GM12875 (cell line): ENCODE data around the gene TOR3A.

Experiments used
- H3K4me3 ChIP-seq: one replicate; pipeline ENCODE4 v1.5.1; 2011; ENCODE audit warnings: low read depth, low read length, control low read depth
- CTCF ChIP-seq: IDR thresholded peaks from 2 replicates; pipeline ENCODE4 v1.5.1; 2011; ENCODE audit warnings: low read depth, mild to moderate bottlenecking, control low read depth, inconsistent platforms, low read length, moderate library complexity, borderline replicate concordance; ENCODE audit not compliant: insufficient read depth

Gene TOR3A

GRCh38 chr1:179095924-179096323, 14.1 kb downstream of the TOR3A start:
- H3K4me3 ChIP-seq, result no peak overlapping the region
- TF ChIP-seq CTCF, result no peak

GRCh38 chr1:179099891-179100290, 18.0 kb downstream of the TOR3A start:
- TF ChIP-seq CTCF, result no peak
- H3K4me3 ChIP-seq, result no peak overlapping the region

- H3K4me3 ChIP-seq, result no peak overlapping the region
- TF ChIP-seq CTCF, result no peak
These were observed 19.7 kb downstream of the TOR3A start for GRCh38 chr1:179101566-179101965.

GRCh38 chr1:179103999-179104398, 22.1 kb downstream of the TOR3A start:
- TF ChIP-seq CTCF, result no peak
- no peak overlapping the region for H3K4me3 ChIP-seq

- H3K4me3 ChIP-seq, result no peak overlapping the region
- no peak for TF ChIP-seq CTCF
These were observed 22.9 kb downstream of the TOR3A start for GRCh38 chr1:179104611-179105250.

- peak; percentile 49 for TF ChIP-seq CTCF
- no peak overlapping the region for H3K4me3 ChIP-seq
These were observed 23.5 kb downstream of the TOR3A start for GRCh38 chr1:179105393-179105792.

GRCh38 chr1:179107706-179108629, 26.1 kb downstream of the TOR3A start:
- no peak overlapping the region for H3K4me3 ChIP-seq
- TF ChIP-seq CTCF, result no peak
